ES-I3 (cell line): Measurements from ENCODE around the gene LYZL4.

ENCODE experiments used
- H3K36me3 ChIP-seq: 2 replicates; pipeline ENCODE4 v1.6.1; 2013; ENCODE audit warnings: mild to moderate bottlenecking, low read length, control low read depth, moderate library complexity; ENCODE audit not compliant: insufficient read depth
- H3K4me1 ChIP-seq: 2 replicates; pipeline ENCODE4 v1.6.1; 2013; ENCODE audit warnings: mild to moderate bottlenecking, control low read depth, low read length; ENCODE audit not compliant: insufficient read depth
- H3K9ac ChIP-seq: 2 replicates; pipeline ENCODE4 v1.6.1; 2013; ENCODE audit warnings: low read depth, mild to moderate bottlenecking, low read length, moderate library complexity
- H3K9me3 ChIP-seq: 2 replicates; pipeline ENCODE4 v1.6.1; 2013; ENCODE audit warnings: mild to moderate bottlenecking, low read length, moderate library complexity; ENCODE audit not compliant: control insufficient read depth, insufficient read depth

Gene LYZL4

GRCh38 chr3:42439261-42440115, 29.1 kb upstream of the LYZL4 start:
- no peak overlapping the region for H3K9ac ChIP-seq
- H3K9me3 ChIP-seq: no peaks in the 10 kb centered on the region
- no peaks in the 10 kb centered on the region for H3K36me3 ChIP-seq
- no peaks in the 10 kb centered on the region for H3K4me1 ChIP-seq

- H3K36me3 ChIP-seq: no peaks in the 10 kb centered on the region
- H3K9me3 ChIP-seq: no peaks in the 10 kb centered on the region
- H3K9ac ChIP-seq: no peak overlapping the region
- H3K4me1 ChIP-seq: no peaks in the 10 kb centered on the region
These were observed 28.3 kb upstream of the LYZL4 start for GRCh38 chr3:42438758-42439157.

- H3K9ac ChIP-seq: no peak overlapping the region
- no peaks in the 10 kb centered on the region for H3K4me1 ChIP-seq
- H3K36me3 ChIP-seq: no peaks in the 10 kb centered on the region
- no peaks in the 10 kb centered on the region for H3K9me3 ChIP-seq
These were observed 27.8 kb upstream of the LYZL4 start for GRCh38 chr3:42438193-42438592.

DNA sequence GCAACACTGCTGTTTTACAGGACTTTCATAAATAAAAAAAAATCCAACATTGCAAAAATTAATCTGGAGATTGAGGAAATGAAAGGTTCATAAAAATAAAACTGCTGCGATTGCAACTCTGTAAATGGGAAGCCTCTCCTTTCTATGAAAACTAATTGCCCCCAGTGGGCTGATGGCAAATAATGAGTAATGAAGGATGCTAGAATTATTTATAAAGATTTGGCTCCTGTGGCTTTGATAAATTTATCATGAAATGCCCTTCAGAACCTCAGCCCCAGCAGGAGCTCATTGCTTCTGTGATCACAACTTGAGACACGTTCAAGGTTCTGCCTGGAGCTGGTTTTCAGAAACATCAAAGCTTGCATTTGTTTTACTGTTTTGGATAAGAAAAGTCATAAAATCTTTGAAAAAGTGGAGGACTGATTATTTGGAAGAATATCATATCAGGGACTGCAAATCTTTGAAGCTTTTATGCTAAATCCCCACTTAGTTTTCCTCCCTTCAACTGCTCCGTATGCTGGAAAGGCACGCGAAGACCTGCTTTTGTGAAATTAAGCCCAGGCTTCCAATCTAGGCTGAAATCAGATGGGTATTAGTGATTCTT, 24.5 kb upstream of the LYZL4 start:
- no peaks in the 10 kb centered on the region for H3K36me3 ChIP-seq
- H3K4me1 ChIP-seq: no peaks in the 10 kb centered on the region
- H3K9me3 ChIP-seq: no peaks in the 10 kb centered on the region; the same call in 1 of the 2 replicates
- H3K9ac ChIP-seq: no peak overlapping the region

DNA sequence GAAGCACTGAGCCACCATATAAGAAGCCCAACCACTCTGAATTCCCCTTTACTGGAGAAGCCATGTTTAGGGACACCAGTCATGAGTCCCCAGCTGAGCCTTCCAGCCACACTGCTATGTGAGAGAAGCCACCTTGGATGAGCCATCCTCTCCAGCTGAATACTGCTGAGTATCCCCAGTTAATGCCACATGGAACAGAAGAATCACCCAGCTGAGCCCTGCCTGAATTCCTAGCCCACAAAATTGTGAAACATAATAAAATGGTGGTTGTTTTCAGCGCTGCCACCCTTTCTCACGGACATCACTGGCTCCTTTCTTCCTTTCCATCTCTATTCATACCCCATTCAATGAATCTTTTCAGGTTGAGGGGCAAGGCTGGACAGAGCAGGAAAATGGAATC, 22.1 kb upstream of the LYZL4 start:
- no peaks in the 10 kb centered on the region; the same call in 1 of the 2 replicates for H3K9me3 ChIP-seq
- no peak overlapping the region for H3K9ac ChIP-seq
- no peaks in the 10 kb centered on the region for H3K4me1 ChIP-seq
- H3K36me3 ChIP-seq: no peaks in the 10 kb centered on the region

GRCh38 chr3:42430781-42431532, 20.5 kb upstream of the LYZL4 start:
- Histone ChIP-seq H3K9me3 (no peaks in the 10 kb centered on the region; the same call in 1 of the 2 replicates), H3K36me3 (no peaks in the 10 kb centered on the region), H3K4me1 (no peaks in the 10 kb centered on the region), H3K9ac (no peak overlapping the region)

DNA sequence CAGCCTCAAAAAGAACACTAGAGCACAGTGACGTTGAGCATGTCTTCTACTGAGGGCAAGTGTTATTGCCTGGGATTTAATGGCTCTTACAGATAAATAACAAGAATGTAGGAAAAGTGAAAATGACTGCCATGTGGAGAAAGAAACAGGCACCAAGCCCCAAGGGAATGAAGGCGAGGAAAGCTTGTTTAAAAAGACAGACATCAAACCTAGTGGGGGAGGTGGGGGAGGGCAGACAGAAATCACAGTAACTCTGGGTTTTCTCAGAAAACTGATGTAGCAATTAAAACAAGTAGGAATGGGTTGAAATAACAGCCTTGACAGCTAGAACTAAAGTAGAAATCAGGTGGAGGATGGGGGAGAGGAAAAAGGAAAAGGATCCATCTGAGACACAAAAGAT, 18.4 kb upstream of the LYZL4 start:
- Histone ChIP-seq H3K9ac (no peak overlapping the region), H3K36me3 (no peaks in the 10 kb centered on the region), H3K9me3 (no peaks in the 10 kb centered on the region; the same call in 1 of the 2 replicates), H3K4me1 (no peaks in the 10 kb centered on the region)

DNA sequence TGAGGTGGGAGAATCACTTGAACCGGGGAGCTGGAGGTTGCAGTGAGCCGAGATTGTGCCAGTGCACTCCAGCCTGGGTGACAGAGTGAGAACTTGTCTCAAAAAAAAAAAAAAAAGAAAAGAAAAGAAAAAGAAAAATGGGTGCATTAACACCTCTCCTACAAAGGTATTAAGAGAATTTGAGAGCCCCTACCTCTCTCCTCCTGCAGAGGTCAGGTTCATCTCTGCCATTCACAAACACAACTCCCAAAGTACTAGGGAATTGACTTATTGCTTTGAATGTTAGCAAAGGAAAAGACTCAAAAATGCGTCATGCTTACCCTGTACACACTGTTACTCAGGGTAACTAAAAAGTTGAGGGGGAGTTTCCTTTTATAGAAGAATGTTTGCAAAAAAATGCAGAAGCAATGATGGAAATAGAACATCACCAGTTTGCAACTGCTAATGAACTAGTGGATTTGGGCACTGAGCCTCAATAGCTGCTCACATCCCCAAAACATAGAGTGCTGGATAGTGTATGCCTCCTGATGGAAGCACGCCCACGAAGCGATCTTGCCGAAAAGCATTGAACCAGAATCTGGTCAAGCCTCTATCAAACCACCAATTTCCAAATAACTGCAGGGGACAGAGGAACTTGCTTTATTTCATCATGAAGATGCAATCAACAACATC, 15.5 kb upstream of the LYZL4 start:
- Histone ChIP-seq H3K4me1 (no peaks in the 10 kb centered on the region), H3K9ac (no peak overlapping the region), H3K9me3 (no peaks in the 10 kb centered on the region), H3K36me3 (no peaks in the 10 kb centered on the region)

GRCh38 chr3:42424911-42425310, 14.5 kb upstream of the LYZL4 start:
- H3K9ac ChIP-seq: no peak overlapping the region

DNA sequence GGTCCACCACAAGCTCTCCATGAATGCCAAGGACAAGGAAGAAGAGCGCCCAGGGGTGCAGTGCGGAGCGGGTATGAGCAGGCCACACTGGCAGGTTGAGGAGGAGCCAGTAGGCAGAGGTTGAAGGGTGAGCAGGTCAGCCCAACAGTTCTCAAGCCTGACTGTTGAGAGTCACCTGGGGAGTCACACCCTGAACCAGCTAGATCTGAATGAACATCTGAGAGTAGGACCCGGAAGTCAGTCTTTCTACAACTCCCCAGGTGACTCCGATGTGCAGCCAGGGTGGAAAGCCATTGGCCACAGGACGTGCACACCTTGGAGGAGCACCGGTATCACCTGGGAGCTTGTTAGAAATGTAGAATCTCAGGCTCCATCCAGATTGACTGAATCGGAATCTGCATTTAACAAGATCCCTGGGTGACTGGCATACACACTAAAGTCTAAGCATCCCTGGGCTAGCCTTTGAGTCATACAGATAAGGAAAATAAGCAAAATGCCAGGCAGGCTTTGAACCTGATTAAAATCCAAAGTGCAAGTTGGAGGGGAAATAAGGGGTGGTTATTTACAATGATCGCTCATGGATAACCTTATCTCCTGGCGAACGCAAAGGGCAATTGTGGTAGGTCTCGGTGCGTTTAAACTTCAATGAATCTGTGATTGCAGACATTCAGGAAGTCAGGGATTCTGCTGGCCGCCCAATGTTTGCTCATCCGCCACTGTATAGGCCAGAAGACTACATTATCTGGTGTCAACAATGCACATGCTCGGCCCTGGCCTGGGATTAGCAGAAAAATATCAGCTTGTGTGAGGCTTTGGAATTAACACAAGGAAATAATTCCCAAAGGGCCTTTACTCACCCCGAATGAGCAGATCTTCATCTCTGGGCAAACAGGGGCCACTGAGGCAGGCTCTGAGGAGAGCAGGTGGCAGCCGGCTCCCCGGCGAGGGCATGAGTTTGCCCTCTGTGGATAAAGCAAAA, 11.7 kb upstream of the LYZL4 start:
- H3K9ac ChIP-seq: no peak overlapping the region
- H3K4me1 ChIP-seq: no peaks in the 10 kb centered on the region
- H3K36me3 ChIP-seq: no peaks in the 10 kb centered on the region

More at GRCh38 chr3:42424911-42425310, 14.5 kb upstream of the LYZL4 start:
- H3K4me1 ChIP-seq: no peaks in the 10 kb centered on the region
- H3K36me3 ChIP-seq: no peaks in the 10 kb centered on the region
- H3K9me3 ChIP-seq: no peaks in the 10 kb centered on the region

DNA sequence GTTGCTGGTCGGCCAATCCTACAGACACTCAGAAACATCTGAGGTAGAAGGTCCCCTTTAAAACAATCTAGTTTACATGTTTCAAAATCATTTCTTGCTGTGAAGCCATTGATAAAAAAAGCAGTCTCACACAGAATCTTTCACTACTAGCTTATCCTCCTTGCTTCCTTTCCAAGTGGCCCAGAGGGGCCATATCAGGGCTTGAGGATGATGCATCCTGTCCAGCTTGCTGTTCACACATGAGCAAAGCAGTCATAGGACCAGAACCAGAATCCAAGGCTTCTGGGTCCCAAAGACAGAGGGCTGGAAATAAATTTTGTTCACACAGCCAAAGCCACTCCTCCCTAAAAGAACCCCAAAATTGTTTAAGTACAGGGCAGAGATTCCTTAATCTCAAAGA, 9.2 kb upstream of the LYZL4 start:
- Histone ChIP-seq H3K9me3 (no peaks in the 10 kb centered on the region), H3K4me1 (no peaks in the 10 kb centered on the region), H3K9ac (no peak overlapping the region), H3K36me3 (no peaks in the 10 kb centered on the region)

More for the DNA sequence above, 11.7 kb upstream of the LYZL4 start:
- H3K9me3 ChIP-seq: no peaks in the 10 kb centered on the region

- Histone ChIP-seq H3K4me1 (no peaks in the 10 kb centered on the region), H3K9me3 (no peaks in the 10 kb centered on the region), H3K9ac (no peak overlapping the region), H3K36me3 (no peaks in the 10 kb centered on the region)
These were observed 2.2 kb upstream of the LYZL4 start for GRCh38 chr3:42412526-42413155.

DNA sequence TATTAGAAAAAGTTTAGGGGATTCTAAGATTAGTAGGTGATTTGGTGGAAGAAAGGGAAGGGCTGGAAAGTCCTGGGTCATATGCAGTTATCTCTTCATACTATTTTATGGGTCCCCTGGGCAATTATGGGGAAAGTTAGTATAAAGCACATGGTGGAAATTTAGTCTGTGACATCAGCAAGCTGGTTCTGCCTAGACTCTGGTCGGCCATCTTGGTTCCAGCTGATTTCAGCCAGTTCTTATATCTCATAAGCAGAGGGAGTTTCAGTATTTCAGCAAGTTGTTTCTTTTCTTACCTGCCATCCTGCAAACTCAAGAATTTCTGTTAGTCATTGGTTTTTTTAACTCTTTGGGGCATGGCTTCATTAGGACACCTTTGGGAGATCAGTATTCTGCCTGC, 1.0 kb upstream of the LYZL4 start:
- no peaks in the 10 kb centered on the region for H3K4me1 ChIP-seq
- no peaks in the 10 kb centered on the region for H3K36me3 ChIP-seq
- H3K9ac ChIP-seq: no peak overlapping the region
- no peaks in the 10 kb centered on the region for H3K9me3 ChIP-seq
